Activated CD4-positive, CD25-positive, alpha-beta regulatory T cell treated with anti-CD3 and anti-CD28 coated beads, Interleukin-2, amount 50 U/mL, for 16 hours (primary cell): ENCODE measurements around the gene LGALS8.
"Not testable (repeated sequence)": the region's sequence is repeated elsewhere in the genome, so short reads cannot be mapped to it uniquely, and the experiment has no call there.

ENCODE experiments used
- DNase-seq: peaks from one replicate; pipeline ENCODE4 v3.0.0-alpha.2; 2020; ENCODE audit warnings: low read depth, low spot score

The LGALS8 gene

DNA sequence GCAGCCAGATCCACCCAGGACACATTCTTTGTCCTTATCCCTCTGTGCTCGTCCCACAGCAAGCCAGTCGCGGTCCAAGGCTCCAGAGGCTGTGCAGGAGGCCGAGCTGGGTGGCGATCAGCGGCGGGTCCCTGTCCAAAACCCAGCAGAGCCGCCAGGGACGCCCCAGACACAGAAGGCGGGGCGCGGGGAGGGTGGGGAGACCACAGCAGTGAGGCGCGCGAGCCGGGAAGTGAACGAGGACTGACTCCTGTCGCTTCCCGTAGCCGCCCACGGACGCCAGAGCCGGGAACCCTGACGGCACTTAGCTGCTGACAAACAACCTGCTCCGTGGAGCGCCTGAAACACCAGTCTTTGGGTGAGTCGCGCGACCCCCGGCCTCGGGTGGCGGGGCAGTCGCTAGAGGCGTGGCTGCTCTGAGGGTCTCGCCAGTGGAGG, at the start of gene LGALS8:
Gene LGALS8 (plus strand): TSS at position 279 of the 438 bp plus-strand sequence. CDS start 2,089 bp downstream, outside the sequence.
- peak; percentile 65 for DNase-seq

- no peak for DNase-seq
Measured at GRCh38 chr1:236476019-236476418, 47.8 kb upstream of the LGALS8 start.

- DNase-seq = no peak
Measured at GRCh38 chr1:236480758-236481436, 42.9 kb upstream of the LGALS8 start.

DNA sequence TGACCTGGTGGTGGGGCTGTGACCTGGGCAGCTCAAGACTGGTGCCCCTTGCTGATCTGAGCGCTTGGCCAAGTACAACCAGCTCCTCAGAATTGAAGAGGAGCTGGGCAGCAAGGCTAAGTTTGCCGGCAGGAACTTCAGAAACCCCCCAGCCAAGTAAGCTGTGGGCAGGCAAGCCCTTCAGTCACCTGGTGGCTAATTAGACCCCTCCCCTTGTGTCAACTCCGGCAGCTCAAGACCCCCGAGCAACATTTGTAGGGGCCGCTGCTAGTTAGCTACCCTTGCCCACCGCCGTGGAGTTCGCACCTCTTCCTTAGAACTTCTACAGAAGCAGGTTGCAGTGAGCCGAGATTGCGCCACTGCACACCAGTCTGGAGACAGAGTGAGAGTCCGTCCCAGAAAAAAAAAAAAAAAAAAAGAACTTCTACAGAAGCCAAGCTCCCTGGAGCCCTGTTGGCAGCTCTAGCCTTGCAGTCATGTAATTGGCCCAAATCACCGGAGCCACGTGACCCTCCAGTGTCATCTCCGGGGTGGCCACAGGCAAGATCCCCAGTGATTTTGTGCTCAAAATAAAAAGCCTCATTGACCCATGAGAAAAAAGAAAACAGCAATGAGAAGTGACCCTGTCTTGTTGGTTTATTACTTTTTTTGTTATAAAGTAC, 39.3 kb upstream of the LGALS8 start:
- no peak for DNase-seq

- no peak for DNase-seq
Measured at GRCh38 chr1:236486356-236487002, 37.3 kb upstream of the LGALS8 start.

- not testable (repeated sequence) for DNase-seq
Measured at GRCh38 chr1:236489161-236489560, 34.6 kb upstream of the LGALS8 start.

DNA sequence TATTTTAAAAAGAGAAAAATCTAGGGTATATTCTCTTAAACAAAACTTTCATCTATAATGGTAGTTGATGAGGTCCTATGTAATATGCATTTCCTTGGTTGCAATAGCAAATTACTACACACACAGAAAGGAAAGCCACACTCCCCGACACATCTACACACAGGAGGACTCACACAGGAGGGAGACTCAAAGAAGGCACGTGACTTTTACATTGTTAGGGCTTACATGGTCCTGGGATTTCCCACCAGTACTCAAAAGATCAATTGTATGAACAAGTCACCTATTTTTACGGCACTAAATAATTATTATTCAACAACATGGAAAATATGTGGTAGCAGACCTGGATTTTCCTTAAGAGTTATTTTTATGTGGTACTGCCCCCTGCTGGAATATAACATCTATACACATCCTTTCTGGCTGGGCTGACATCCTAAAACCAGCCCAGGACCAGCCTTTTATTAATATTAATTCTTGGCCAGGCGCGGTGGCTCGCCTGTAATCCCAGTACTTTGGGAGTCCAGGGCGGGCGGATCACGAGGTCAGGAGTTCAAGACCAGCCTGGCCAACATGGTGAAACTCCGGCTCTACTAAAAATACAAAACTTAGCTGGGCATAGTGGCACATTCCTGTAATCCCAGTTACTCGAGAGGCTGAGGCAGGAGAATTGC, 33.9 kb upstream of the LGALS8 start:
- no peak for DNase-seq

GRCh38 chr1:236491469-236492136, 32.2 kb upstream of the LGALS8 start:
- DNase-seq = no peak

GRCh38 chr1:236492378-236492777, 31.4 kb upstream of the LGALS8 start:
- DNase-seq = no peak

- DNase-seq = no peak
Measured at GRCh38 chr1:236494082-236494481, 29.7 kb upstream of the LGALS8 start.

DNA sequence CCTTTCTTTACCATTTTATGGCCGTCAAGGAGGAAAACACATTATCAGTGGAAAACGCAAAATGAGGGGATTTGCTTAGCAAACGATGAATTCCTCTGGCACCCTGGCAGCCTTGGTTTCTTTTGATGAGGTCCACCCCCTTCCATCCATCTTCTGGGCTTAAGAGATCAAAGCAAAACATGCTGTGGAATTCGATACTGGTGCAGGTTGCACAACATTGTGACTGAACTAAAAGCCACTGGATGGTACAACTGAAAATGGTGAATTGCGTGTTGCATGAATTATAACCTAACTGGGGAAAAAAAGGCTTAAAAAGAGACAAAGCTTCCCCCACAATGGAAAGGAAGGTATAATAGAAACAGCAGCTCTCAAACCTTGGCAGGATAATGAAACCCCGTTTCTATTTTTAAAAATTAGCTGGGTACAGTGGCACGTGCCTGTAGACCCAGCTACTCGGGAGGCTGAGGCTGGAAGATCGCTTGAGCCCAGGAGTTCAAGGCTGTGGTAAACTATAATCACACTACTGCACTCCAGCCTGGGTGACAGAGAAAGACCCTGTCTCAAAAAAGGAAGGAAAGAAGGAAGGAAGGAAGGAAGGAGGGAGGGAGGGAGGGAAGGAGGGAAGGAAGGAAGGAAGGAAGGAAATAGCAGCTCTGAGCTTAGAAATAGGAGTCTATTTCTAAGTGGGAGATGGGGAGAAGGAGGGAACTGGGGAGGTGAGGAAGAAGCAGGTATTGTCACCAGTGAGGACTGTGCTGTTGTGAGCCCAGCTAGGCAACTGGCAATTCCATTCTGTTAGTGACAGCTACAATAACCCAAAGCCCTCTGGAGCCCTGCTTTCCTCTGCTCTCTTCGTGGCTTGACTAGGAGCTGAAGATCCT, 29.0 kb upstream of the LGALS8 start:
- DNase-seq = no peak

DNA sequence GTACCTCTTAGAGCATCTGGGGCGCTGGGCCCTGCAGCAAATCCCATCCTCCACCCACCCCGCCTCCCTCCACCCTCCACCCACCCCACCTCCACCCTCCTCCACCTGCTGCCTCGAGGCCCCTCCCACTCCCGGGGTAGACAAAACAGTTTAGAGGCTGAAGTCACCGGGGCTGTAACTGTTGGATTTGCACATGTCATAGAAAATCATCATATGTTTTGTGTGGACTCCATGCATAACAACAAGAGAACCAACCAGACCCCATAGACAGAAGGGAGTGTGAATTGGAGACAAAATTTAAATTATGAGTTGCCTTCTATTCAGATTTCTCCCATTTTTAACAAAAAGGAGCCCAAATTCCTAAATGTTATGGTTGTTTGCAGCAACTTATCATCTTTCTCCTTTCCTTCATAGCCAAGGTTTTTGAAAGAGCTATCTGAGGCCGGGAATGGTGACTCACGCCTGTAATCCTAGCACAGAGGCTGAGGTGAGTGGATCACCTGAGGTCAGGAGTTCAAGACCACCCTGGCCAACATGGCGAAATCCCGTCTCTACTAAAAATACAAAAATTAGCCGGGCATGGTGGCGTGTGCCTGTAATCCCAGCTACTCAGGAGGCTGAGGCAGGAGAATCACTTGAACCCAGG, 28.2 kb upstream of the LGALS8 start:
- DNase-seq = no peak

DNA sequence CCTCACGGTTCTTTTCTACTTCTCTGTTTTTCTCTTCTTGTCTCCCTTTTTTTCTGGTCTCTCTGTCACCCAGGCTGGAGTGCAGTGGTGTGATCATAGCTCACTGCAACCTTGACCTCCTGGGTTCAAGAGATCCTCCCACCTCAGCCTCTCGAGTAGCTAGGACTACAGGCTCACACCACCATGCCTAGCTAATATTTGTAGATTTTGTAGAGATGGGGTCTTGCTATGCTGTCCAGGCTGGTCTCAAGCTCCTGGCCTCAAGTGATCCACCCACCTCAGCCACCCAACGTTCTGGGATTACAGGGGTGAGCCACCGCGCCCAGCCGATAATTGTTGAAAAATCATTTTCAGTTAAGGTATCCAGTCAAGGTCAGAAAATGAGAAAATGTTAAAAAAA, 25.9 kb upstream of the LGALS8 start:
- no peak for DNase-seq

DNA sequence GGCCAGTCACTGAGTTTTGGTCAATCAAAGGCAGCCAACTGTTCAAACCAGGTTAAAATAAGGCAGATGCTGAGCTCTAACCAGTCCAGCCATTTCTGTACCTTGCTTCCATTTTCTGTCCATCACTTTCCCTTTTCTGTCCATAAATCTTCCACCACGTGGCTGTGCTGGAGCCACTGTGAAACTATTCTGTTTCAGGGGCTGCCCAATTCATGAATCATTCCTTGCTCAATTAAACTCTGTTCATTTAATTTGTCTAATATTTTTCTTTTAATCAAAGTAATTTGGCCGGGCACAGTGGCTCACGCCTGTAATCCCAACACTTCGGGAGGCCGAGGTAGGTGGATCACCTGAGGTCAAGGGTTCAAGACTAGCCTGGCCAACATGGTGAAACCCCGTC, 22.7 kb upstream of the LGALS8 start:
- DNase-seq = no peak

DNA sequence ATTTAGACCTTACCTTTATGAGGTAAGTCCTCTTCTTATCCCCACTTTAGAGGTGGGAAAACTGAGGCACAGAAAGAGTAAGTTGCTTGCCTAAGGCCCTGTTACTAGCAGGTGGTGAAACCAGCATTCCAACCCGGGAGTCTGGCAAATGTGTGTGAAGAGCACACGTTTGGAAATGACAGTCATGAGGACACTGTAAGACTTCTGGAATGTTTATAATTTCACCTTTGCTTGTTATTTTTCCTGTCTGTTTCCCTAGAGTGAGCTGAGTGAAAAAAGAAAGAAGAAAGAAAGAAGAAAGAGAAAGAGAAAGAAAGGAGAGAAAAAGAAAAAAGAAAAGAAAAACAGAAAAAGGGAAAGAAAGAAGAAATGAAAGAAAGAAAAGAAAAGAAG, 21.2 kb upstream of the LGALS8 start:
- DNase-seq = no peak

- no peak for DNase-seq
Measured at GRCh38 chr1:236502972-236503639, 20.7 kb upstream of the LGALS8 start.

GRCh38 chr1:236504338-236504737, 19.4 kb upstream of the LGALS8 start:
- not testable (repeated sequence) for DNase-seq

- no peak for DNase-seq
Measured at GRCh38 chr1:236507022-236507700, 16.6 kb upstream of the LGALS8 start.

- no peak for DNase-seq
Measured at GRCh38 chr1:236508593-236509027, 15.2 kb upstream of the LGALS8 start.
